HG02763 (cell line): ENCODE measurements around the gene NECTIN2.
"Not testable (repeated sequence)": the region's sequence is repeated elsewhere in the genome, so short reads cannot be mapped to it uniquely, and the experiment has no call there.

Source experiments
- ATAC-seq: cut with Tn5 transposase; IDR thresholded peaks from one replicate; pipeline ENCODE4 v1.9.1; 2021; ENCODE audit warnings: mild to moderate bottlenecking, moderate library complexity; ENCODE audit not compliant: unreplicated experiment

Gene NECTIN2

GRCh38 chr19:44882063-44882462 lies 36.0 kb downstream of the NECTIN2 start:
- no peak for ATAC-seq

- not testable (repeated sequence) for ATAC-seq
Measured at GRCh38 chr19:44882619-44883397, 36.7 kb downstream of the NECTIN2 start.

- ATAC-seq: no peak
Measured at GRCh38 chr19:44883922-44884321, 37.8 kb downstream of the NECTIN2 start.

GRCh38 chr19:44884566-44884965 lies 38.5 kb downstream of the NECTIN2 start:
- ATAC-seq: no peak

- no peak for ATAC-seq
Measured at GRCh38 chr19:44886141-44886540, 40.0 kb downstream of the NECTIN2 start.

- no peak for ATAC-seq
Measured at GRCh38 chr19:44887648-44888047, 41.6 kb downstream of the NECTIN2 start.

DNA sequence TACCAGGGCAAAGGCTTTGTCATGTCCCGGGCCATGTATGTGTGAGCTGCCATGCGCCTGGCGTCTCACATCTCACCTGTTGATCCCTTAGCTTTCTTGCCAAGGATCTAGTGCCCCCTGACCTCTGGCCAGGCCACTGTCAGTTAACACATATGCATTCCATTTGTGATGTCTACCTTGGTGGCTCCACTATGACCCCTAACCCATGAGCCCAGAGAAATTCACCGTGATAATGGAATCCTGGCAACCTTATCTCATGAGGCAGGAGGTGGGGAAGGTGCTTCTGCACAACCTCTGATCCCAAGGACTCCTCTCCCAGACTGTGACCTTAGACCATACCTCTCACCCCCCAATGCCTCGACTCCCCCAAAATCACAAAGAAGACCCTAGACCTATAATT lies 42.2 kb downstream of the NECTIN2 start:
- ATAC-seq: not testable (repeated sequence)

- no peak for ATAC-seq
Measured at GRCh38 chr19:44889830-44890365, 43.8 kb downstream of the NECTIN2 start.

- peak; percentile 79 for ATAC-seq
Measured at GRCh38 chr19:44890366-44891015, 44.4 kb downstream of the NECTIN2 start.

DNA sequence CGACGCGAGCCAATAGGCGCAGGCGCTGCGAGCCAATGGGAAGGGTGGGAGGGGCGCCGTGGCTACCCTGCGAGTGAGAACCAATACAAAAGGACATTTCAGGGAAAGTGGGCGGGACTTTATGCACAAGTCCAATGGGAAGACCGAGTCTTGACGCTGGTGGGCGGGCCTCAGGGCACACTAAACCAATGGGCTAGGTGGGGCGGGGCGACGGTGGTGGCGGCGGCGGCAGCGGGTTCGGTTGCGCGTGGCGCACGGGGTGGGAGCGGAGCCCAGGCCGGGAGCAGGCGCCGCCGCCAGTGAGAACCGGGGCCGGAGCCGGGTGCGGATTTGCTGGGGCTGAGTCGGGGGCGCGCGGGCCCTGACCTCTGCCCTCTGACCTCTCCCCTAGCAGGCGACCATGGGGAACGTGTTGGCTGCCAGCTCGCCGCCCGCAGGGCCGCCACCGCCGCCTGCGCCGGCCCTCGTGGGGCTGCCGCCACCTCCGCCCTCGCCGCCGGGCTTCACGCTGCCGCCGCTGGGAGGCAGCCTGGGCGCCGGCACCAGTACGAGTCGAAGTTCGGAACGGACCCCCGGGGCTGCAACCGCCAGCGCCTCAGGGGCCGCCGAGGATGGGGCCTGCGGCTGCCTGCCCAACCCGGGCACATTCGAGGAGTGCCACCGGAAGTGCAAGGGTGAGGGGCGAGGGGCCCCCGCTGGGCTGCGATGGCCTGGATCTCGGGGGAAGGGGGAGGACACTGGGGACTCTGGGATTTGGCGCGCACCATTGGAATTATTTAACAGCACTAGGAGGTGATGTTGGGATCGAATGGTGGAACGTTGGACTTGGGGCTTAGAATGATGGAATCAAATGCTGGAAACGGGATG lies 45.2 kb downstream of the NECTIN2 start, which contains the start of gene TOMM40:
TSS of gene TOMM40 (plus strand) at position 239 of the 867 bp plus-strand sequence. CDS start at position 401, 162 bp downstream.
- ATAC-seq: no peak

DNA sequence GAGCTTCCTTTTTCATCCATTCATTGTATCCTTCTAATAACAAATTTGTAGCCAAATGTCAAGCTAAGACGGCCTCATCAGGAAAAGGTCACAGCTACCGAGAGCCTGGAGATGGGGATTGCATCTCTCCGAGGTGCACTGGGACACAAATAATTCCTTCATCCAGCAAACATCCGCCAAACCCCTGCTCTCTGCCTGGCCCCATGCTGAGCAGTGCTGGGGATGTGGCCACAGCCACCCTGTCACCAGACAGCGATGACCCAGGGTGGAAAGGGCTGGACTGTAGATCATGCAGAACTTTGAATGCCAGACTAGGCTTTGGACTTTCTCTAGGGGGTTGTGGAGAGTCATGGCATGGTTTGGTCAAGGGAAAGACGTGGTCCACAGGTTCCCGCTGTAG lies 46.8 kb downstream of the NECTIN2 start:
- no peak for ATAC-seq

GRCh38 chr19:44893332-44894051 lies 47.4 kb downstream of the NECTIN2 start:
- ATAC-seq: no peak

DNA sequence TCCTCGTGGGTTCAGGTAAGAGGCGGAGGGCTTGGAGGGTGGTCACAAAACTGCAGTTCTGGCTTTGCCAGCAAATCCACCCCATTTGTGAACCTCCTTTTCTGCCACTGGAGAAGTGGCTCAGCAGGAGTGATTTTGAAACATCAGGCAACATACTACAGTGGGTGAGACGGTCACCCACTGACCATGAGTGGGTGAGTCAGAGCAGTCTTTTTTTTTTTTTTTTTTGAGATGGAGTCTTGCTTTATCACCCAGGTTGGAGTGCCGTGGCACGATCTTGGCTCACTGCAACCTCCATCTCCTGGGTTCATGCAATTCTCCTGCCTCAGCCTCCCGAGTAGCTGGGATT lies 47.9 kb downstream of the NECTIN2 start:
- ATAC-seq: no peak

GRCh38 chr19:44894946-44895345 lies 48.8 kb downstream of the NECTIN2 start:
- no peak for ATAC-seq

DNA sequence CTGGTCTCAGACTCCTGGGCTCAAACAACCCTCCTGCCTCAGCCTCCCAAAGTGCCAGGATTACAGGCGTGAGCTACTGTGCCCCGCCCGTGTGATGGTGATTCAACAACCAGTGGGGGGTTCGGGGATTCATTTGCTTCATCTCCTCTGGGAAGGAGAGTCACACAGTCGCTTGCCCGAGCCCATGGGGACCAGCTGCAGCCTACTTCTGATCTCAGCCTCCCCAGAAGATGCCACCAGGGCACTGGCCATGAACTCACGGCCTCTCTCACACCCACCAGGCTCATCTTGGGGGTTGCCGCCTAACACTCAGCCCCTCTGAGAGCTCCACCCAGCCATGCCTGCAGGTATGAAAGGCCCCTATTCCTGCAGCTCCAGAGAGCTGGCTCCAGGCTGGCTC lies 51.7 kb downstream of the NECTIN2 start:
- no peak for ATAC-seq

DNA sequence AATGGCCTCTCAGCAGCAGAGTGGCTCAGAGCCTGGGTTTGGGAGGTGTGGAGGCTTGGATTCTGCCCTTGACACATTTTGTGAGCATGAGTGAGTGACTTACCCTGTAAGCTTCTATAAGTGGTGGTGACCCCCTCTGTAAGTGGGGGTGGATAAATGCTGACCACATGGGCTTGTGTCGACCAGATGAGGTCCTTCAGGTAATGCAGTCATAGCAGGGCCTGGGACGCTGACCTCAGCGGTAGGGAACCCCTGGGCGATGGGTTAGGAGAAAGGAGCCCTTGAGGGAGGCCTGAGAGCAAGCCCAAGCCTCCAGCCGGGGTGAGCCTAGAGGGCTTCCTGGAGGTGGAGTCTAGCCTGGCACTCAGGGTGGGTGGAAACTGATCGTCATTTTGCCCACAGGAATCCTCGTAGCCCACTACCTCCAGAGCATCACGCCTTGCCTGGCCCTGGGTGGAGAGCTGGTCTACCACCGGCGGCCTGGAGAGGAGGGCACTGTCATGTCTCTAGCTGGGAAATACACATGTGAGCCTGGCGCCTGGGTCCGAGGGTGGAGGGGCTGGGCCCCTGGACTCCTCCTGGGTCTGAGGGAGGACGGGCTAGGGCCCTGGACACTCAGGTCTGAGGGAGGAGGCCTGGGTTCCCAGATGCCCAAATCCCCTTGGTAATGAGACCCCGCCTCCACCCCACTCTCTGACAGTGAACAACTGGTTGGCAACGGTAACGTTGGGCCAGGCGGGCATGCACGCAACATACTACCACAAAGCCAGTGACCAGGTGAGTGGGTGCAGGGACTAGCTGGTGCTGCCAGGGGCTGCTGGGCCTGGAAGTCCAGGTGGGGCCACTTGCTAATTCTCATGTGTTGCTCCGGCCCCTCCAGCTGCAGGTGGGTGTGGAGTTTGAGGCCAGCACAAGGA lies 54.5 kb downstream of the NECTIN2 start:
- no peak for ATAC-seq

DNA sequence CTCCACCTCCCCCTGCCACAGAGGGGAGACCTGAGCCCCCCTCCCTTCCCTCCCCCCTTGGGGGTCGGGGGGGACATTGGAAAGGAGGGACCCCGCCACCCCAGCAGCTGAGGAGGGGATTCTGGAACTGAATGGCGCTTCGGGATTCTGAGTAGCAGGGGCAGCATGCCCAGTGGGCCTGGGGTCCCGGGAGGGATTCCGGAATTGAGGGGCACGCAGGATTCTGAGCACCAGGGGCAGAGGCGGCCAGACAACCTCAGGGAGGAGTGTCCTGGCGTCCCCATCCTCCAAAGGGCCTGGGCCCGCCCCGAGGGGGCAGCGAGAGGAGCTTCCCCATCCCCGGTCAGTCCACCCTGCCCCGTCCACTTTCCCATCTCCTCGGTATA lies 57.1 kb downstream of the NECTIN2 start:
- ATAC-seq: no peak

DNA sequence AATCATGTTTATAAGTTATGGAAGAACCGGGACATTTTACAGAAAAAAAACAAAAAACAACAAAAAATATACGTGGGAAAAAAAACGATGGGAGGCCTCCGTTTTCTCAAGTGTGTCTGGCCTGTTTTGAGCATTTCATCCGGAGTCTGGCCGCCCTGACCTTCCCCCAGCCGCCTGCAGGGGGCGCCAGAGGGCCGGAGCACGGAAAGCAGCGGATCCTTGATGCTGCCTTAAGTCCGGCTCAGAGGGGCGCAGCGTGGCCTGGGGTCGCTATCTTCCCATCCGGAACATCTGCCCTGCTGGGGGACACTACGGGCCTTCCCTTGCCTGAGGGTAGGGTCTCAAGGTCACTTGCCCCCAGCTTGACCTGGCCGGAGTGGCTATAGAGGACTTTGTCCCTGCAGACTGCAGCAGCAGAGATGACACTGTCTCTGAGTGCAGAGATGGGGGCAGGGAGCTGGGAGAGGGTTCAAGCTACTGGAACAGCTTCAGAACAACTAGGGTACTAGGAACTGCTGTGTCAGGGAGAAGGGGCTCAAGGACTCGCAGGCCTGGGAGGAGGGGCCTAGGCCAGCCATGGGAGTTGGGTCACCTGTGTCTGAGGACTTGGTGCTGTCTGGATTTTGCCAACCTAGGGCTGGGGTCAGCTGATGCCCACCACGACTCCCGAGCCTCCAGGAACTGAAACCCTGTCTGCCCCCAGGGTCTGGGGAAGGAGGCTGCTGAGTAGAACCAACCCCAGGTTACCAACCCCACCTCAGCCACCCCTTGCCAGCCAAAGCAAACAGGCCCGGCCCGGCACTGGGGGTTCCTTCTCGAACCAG lies 57.7 kb downstream of the NECTIN2 start:
- no peak for ATAC-seq
